ENCODE results near the gene CERS2. TPM values are rescaled to one million over a fixed set of nuclear protein-coding genes. Genes with fewer than 3 reads are reported as not detected.
A peak's percentile ranks its signal among the peaks of the same experiment; 100 is the strongest.

CERS2 gene
- total and polyA plus RNA-seq, 9 donors: 91.9 to 339 (median 156) TPM

DNA sequence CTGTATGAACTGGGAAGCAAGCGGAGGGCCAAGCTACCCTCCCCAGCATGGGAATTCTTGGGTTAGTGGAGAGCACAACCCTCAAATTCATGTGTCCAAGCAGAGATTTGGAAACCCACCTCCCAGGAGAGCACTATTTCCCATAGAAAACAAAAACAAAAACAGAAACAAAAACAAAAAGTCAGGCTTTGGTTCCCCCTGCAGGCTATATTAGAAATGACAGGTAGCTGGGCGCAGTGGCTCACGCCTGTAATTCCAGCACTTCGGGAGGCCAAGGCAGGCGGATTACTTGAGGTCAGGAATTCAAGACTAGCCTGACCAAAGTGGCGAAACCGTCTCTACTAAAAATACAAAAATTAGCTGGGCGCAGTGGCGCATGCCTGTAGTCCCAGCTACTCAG lies 21.3 kb upstream of the CERS2 start:
- intact Hi-C loops (cut with DNase I): loop anchor here in 1 of 4 donors (5.0 kb wide), 1 partner anchor 529 kb away; no protein-coding TSS in a partner anchor
- H3K4me3 ChIP-seq: peak overlapping the region; percentile 11
- peak in 1 of 5 donors; percentile 64 for DNase-seq

GRCh38 chr1:150995460-150995859 lies 20.8 kb upstream of the CERS2 start:
- Histone ChIP-seq H3K9me3 (no peaks in the 10 kb centered on the region), H3K27me3 (no peaks in the 10 kb centered on the region), H3K4me3 (peak overlapping the region; percentile 11), H3K36me3 (no peaks in the 10 kb centered on the region), H3K4me1 (ENCODE audit: insufficient read depth) (peaks cover 1% of the 10 kb centered on the region), H3K27ac (peak overlapping the region; percentile 11 to 41)
- TF ChIP-seq EP300 (IDR thresholded peaks at IDR 0.05) (no peak), POLR2A (IDR thresholded peaks at IDR 0.05) (no peak)
- TF ChIP-seq, protein P1, sequence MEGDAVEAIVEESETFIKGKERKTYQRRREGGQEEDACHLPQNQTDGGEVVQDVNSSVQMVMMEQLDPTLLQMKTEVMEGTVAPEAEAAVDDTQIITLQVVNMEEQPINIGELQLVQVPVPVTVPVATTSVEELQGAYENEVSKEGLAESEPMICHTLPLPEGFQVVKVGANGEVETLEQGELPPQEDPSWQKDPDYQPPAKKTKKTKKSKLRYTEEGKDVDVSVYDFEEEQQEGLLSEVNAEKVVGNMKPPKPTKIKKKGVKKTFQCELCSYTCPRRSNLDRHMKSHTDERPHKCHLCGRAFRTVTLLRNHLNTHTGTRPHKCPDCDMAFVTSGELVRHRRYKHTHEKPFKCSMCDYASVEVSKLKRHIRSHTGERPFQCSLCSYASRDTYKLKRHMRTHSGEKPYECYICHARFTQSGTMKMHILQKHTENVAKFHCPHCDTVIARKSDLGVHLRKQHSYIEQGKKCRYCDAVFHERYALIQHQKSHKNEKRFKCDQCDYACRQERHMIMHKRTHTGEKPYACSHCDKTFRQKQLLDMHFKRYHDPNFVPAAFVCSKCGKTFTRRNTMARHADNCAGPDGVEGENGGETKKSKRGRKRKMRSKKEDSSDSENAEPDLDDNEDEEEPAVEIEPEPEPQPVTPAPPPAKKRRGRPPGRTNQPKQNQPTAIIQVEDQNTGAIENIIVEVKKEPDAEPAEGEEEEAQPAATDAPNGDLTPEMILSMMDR (IDR thresholded peaks at IDR 0.05): no peak
- no peak for DNase-seq
- intact Hi-C loops (cut with DNase I): loop anchor here in 1 of 4 donors (5.0 kb wide), 1 partner anchor 528 kb away; no protein-coding TSS in a partner anchor
- 8 to 29% (median 18%) methylated on average over 4 of the region's 4 CpGs for WGBS, 3 donors

More for the DNA sequence above, 21.3 kb upstream of the CERS2 start:
- H3K27ac ChIP-seq: peak overlapping the region; percentile 11 to 41
- H3K27me3 ChIP-seq: no peaks in the 10 kb centered on the region
- no peaks in the 10 kb centered on the region for H3K36me3 ChIP-seq
- 25 to 30% (median 26%) methylated on average over 9 of the region's 9 CpGs for WGBS, 3 donors
- H3K9me3 ChIP-seq: no peaks in the 10 kb centered on the region
- TF ChIP-seq, protein P1 (IDR thresholded peaks at IDR 0.05): peak; percentile 68 to 72 (median 70)
- no peak for TF ChIP-seq EP300 (IDR thresholded peaks at IDR 0.05)
- peaks cover 1% of the 10 kb centered on the region for H3K4me1 ChIP-seq (ENCODE audit: insufficient read depth)

DNA sequence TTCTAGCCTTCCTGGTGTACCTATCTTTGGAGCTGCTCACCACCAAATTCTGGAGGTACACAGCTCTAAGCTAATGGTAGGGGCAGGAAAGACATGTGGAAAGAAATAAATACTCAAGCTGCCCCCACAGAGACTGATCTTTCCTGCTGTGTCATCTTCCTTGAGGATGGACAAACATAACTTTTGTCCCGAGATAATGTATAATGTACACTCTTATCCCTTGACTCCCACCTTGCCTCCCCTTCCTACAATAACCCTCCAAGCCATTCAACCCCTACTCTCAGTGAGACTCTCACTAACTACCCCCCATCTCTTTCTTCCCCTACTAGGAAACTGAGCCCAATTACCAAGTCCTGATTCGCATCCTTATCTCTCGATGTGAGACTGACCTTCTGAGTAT lies 19.6 kb upstream of the CERS2 start:
- intact Hi-C loops (cut with DNase I): no loop called here
- TF ChIP-seq, protein P1 (IDR thresholded peaks at IDR 0.05): no peak
- TF ChIP-seq EP300 (IDR thresholded peaks at IDR 0.05) (no peak), POLR2A (IDR thresholded peaks at IDR 0.05) (no peak)
- no peak overlapping the region for H3K4me3 ChIP-seq
- no peaks in the 10 kb centered on the region for H3K9me3 ChIP-seq
- H3K4me1 ChIP-seq (ENCODE audit: insufficient read depth): peaks cover 1% of the 10 kb centered on the region
- H3K27me3 ChIP-seq: no peaks in the 10 kb centered on the region
- no peak overlapping the region for H3K27ac ChIP-seq
- WGBS, 3 donors: 46 to 73% (median 66%) methylated on average over 3 of the region's 3 CpGs
- no peaks in the 10 kb centered on the region for H3K36me3 ChIP-seq
- no peak for DNase-seq

DNA sequence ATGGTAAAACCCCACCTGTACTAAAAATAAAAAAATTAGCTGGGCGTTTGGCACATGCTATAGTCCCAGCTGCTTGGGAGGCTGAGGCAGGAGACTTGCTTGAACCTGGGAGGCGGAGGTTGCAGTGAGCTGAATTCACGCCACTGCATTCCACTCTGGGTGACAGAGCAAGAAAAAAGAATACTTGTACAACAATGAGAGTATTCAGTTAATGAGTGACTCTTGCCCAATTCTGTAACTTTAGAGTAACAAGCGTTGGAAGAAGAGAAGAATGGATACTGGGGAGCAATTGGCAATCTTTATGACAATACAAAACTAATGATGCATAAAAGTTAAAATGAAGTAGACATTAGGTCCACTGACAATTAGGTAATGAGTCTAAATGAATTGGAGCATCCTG lies 18.0 kb upstream of the CERS2 start:
- WGBS, 3 donors: 62 to 67% (median 65%) methylated on average over 4 of the region's 4 CpGs
- H3K4me3 ChIP-seq: no peak overlapping the region
- no peaks in the 10 kb centered on the region for H3K27me3 ChIP-seq
- no peak overlapping the region for H3K27ac ChIP-seq
- no peak for DNase-seq
- peaks cover 1% of the 10 kb centered on the region for H3K4me1 ChIP-seq (ENCODE audit: insufficient read depth)
- H3K9me3 ChIP-seq: no peaks in the 10 kb centered on the region
- TF ChIP-seq POLR2A (IDR thresholded peaks at IDR 0.05): no peak
- TF ChIP-seq, protein P1 (IDR thresholded peaks at IDR 0.05): no peak
- TF ChIP-seq EP300 (IDR thresholded peaks at IDR 0.05): no peak
- intact Hi-C loops (cut with DNase I): no loop called here
- no peaks in the 10 kb centered on the region for H3K36me3 ChIP-seq
